Measurements from ENCODE around the gene NUTF2. TPM values are rescaled to one million over a fixed set of nuclear protein-coding genes. Genes with fewer than 3 reads are reported as not detected.

The NUTF2 gene
- total and polyA plus RNA-seq, 4 experiments from 2014 or later, result 41.2 to 128 (median 86.7) TPM

DNA sequence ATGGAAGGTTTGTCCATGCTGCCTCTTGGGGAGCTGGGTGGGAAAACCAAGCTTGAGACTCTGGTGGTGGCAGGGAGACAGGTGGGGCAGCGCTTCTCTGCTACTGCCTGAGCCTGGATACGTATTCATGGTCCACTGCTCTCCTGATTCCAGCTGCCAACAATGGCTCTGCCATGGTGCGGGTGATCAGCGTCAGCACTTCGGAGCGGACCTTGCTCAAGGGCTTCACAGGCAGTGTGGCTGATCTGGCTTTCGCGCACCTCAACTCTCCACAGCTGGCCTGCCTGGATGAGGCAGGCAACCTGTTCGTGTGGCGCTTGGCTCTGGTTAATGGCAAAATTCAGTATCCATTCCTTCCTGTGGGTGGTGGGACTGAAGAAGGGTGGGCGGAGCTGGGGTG lies 30.3 kb downstream of the NUTF2 start:
- Histone ChIP-seq H3K27ac (ENCODE audit: low read depth, low read length) (no peak overlapping the region), H3K27me3 (ENCODE audit: insufficient read depth, low read length) (no peaks in the 10 kb centered on the region), H3K36me3 (ENCODE audit: insufficient read depth, low read length) (peaks cover 62% of the 10 kb centered on the region), H3K4me1 (ENCODE audit: insufficient read depth, low read length) (peaks cover 36% of the 10 kb centered on the region), H3K9me3 (ENCODE audit: control insufficient read depth in 1 of 2, low read length in 2 of 2) (no peaks in the 10 kb centered on the region), H3K4me3 (ENCODE audit: low read length in 2 of 2) (no peak overlapping the region)
- H3K36me3 Mint-ChIP-seq, result peaks cover 33 to 81% of the 10 kb centered on the region in 2 donors
- no peak overlapping the region for H3K27ac Mint-ChIP-seq
- H3K9me3 Mint-ChIP-seq, result peaks cover 0 to 4% (median 0%) of the 10 kb centered on the region in 8 donors
- no peaks in the 10 kb centered on the region for H3K27me3 Mint-ChIP-seq
- intact Hi-C loops (cut with micrococcal nuclease), result no loop called here
- peaks cover 25 to 35% (median 31%) of the 10 kb centered on the region in 4 donors for H3K4me1 Mint-ChIP-seq
- H3K4me3 Mint-ChIP-seq, result peak overlapping the region in 1 of 8 donors; percentile 44
- ChIA-PET CTCF (ENCODE audit: partially characterized antibody) (interaction anchor here (0.5 to 1.4 kb wide), 3 partner anchors 61 to 385 kb away, joined by 3 read pairs; no protein-coding TSS in a partner anchor), POLR2A (ENCODE audit: partially characterized antibody) (interaction anchor here (1.1 kb wide), 1 partner anchor 32 kb away, joined by 3 read pairs; no protein-coding TSS in a partner anchor)
- DNase-seq, result no peak

DNA sequence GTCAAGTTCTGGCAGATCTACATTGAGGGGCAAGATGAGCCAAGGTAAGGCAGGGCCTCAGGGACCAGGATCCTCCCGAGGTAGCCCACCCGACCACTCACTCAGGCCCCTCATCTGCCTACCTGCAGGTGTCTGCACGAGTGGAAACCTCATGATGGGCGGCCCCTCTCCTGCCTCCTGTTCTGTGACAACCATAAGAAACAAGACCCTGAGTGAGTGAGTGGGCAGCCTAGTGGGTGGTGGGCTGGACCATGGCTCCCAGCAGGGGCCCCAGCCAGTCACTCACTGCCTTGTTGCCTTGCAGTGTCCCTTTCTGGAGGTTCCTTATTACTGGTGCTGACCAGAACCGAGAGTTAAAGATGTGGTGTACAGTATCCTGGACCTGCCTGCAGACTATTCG lies 31.5 kb downstream of the NUTF2 start:
- Mint-ChIP-seq H3K27me3 (no peaks in the 10 kb centered on the region), H3K4me3 (no peak overlapping the region), H3K36me3 (peaks cover 35 to 84% of the 10 kb centered on the region in 2 donors), H3K4me1 (peaks cover 20 to 28% (median 25%) of the 10 kb centered on the region in 4 donors), H3K9me3 (peaks cover 0 to 4% (median 0%) of the 10 kb centered on the region in 8 donors), H3K27ac (no peak overlapping the region)
- H3K36me3 ChIP-seq (ENCODE audit: insufficient read depth, low read length), result peaks cover 73% of the 10 kb centered on the region
- H3K27me3 ChIP-seq (ENCODE audit: insufficient read depth, low read length), result no peaks in the 10 kb centered on the region
- DNase-seq, result no peak
- intact Hi-C loops (cut with micrococcal nuclease), result no loop called here
- no peaks in the 10 kb centered on the region for H3K9me3 ChIP-seq (ENCODE audit: control insufficient read depth in 1 of 2, low read length in 2 of 2)
- CTCF ChIA-PET (ENCODE audit: partially characterized antibody), result interaction anchor here (0.8 to 2.4 kb wide), 8 partner anchors 9 to 357 kb away, joined by 3 to 11 read pairs (median 4); no protein-coding TSS in a partner anchor
- H3K27ac ChIP-seq (ENCODE audit: low read depth, low read length), result no peak overlapping the region
- peaks cover 30% of the 10 kb centered on the region for H3K4me1 ChIP-seq (ENCODE audit: insufficient read depth, low read length)
- POLR2A ChIA-PET (ENCODE audit: partially characterized antibody), result interaction anchor here (0.9 to 1.1 kb wide), 2 partner anchors 33 to 144 kb away, joined by 3 read pairs; no protein-coding TSS in a partner anchor
- H3K4me3 ChIP-seq (ENCODE audit: low read length in 2 of 2), result no peak overlapping the region

DNA sequence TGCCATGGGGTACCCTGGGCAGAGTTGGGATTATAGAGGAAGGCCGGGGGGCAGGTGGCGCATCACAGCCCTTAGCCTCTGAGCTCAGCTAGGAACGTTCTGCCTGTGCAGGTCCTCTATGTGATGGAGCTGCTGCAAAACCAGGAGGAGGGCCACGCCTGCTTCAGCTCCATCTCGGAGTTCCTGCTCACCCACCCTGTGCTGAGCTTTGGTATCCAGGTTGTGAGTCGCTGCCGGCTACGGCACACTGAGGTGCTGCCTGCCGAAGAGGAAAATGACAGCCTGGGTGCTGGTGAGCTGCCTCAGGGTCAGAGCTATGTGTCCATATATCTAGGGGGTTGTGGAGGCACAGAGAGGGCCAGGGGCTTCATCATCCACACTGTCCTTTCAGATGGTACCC lies 32.1 kb downstream of the NUTF2 start:
- no peaks in the 10 kb centered on the region for H3K27me3 ChIP-seq (ENCODE audit: insufficient read depth, low read length)
- H3K4me3 Mint-ChIP-seq, result no peak overlapping the region
- H3K9me3 Mint-ChIP-seq, result peaks cover 0 to 4% (median 0%) of the 10 kb centered on the region in 8 donors
- no peak overlapping the region for H3K27ac Mint-ChIP-seq
- H3K27me3 Mint-ChIP-seq, result no peaks in the 10 kb centered on the region
- H3K9me3 ChIP-seq (ENCODE audit: control insufficient read depth in 1 of 2, low read length in 2 of 2), result no peaks in the 10 kb centered on the region
- peaks cover 79% of the 10 kb centered on the region for H3K36me3 ChIP-seq (ENCODE audit: insufficient read depth, low read length)
- peaks cover 41 to 84% of the 10 kb centered on the region in 2 donors for H3K36me3 Mint-ChIP-seq
- peaks cover 19 to 24% (median 21%) of the 10 kb centered on the region in 4 donors for H3K4me1 Mint-ChIP-seq
- intact Hi-C loops (cut with micrococcal nuclease), result no loop called here
- peaks cover 26% of the 10 kb centered on the region for H3K4me1 ChIP-seq (ENCODE audit: insufficient read depth, low read length)
- DNase-seq, result no peak
- H3K27ac ChIP-seq (ENCODE audit: low read depth, low read length), result no peak overlapping the region
- POLR2A ChIA-PET (ENCODE audit: partially characterized antibody), result interaction anchor here (0.6 to 0.9 kb wide), 3 partner anchors 12 to 144 kb away, joined by 3 to 4 read pairs (median 3); partner anchors contain the start of gene PSKH1
- no peak overlapping the region for H3K4me3 ChIP-seq (ENCODE audit: low read length in 2 of 2)
- CTCF ChIA-PET (ENCODE audit: partially characterized antibody), result interaction anchor here (0.9 to 2.4 kb wide), 6 partner anchors 11 to 357 kb away, joined by 3 to 11 read pairs (median 4); no protein-coding TSS in a partner anchor

DNA sequence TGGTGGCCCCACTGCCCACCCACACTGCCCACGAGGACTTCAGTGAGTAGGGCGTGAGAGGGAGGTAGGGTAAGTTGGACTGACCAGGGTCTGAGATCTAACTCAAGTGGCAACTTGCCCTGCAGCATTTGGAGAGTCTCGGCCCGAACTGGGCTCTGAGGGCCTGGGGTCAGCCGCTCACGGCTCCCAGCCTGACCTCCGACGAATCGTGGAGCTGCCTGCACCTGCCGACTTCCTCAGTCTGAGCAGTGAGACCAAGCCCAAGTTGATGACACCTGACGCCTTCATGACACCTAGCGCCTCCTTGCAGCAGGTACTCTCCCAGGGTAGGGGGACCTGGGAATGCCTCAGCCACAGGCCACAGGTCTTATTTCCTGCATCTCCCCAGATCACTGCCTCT lies 32.7 kb downstream of the NUTF2 start:
- no peaks in the 10 kb centered on the region for H3K27me3 Mint-ChIP-seq
- peak overlapping the region in 2 of 7 donors; percentile 21 to 48 for H3K27ac Mint-ChIP-seq

GRCh38 chr16:67879936-67880335 lies 33.2 kb downstream of the NUTF2 start:
- Mint-ChIP-seq H3K36me3 (peaks cover 41 to 83% of the 10 kb centered on the region in 2 donors), H3K9me3 (peaks cover 0 to 4% (median 0%) of the 10 kb centered on the region in 8 donors), H3K4me3 (no peak overlapping the region), H3K4me1 (peaks cover 8 to 14% (median 12%) of the 10 kb centered on the region in 4 donors), H3K27ac (no peak overlapping the region), H3K27me3 (no peaks in the 10 kb centered on the region)
- ChIA-PET CTCF (ENCODE audit: partially characterized antibody) (interaction anchor here (1.6 to 2.4 kb wide), 4 partner anchors 44 to 358 kb away, joined by 4 to 11 read pairs (median 6); no protein-coding TSS in a partner anchor), POLR2A (ENCODE audit: partially characterized antibody) (interaction anchor here (0.6 to 1.4 kb wide), 2 partner anchors 8 to 9 kb away, joined by 3 to 4 read pairs; no protein-coding TSS in a partner anchor)
- H3K27ac ChIP-seq (ENCODE audit: low read depth, low read length), result no peak overlapping the region
- DNase-seq, result no peak
- H3K36me3 ChIP-seq (ENCODE audit: insufficient read depth, low read length), result peaks cover 88% of the 10 kb centered on the region
- no peaks in the 10 kb centered on the region for H3K27me3 ChIP-seq (ENCODE audit: insufficient read depth, low read length)
- intact Hi-C loops (cut with micrococcal nuclease), result no loop called here
- no peak overlapping the region for H3K4me3 ChIP-seq (ENCODE audit: low read length in 2 of 2)
- peaks cover 15% of the 10 kb centered on the region for H3K4me1 ChIP-seq (ENCODE audit: insufficient read depth, low read length)
- H3K9me3 ChIP-seq (ENCODE audit: control insufficient read depth in 1 of 2, low read length in 2 of 2), result no peaks in the 10 kb centered on the region

More for the DNA sequence above, 32.7 kb downstream of the NUTF2 start:
- peaks cover 13 to 18% (median 15%) of the 10 kb centered on the region in 4 donors for H3K4me1 Mint-ChIP-seq
- Histone ChIP-seq H3K27me3 (ENCODE audit: insufficient read depth, low read length) (no peaks in the 10 kb centered on the region), H3K36me3 (ENCODE audit: insufficient read depth, low read length) (peaks cover 86% of the 10 kb centered on the region), H3K9me3 (ENCODE audit: control insufficient read depth in 1 of 2, low read length in 2 of 2) (no peaks in the 10 kb centered on the region), H3K4me3 (ENCODE audit: low read length in 2 of 2) (no peak overlapping the region), H3K27ac (ENCODE audit: low read depth, low read length) (no peak overlapping the region), H3K4me1 (ENCODE audit: insufficient read depth, low read length) (peaks cover 20% of the 10 kb centered on the region)
- no peak for DNase-seq
- CTCF ChIA-PET (ENCODE audit: partially characterized antibody), result interaction anchor here (1.6 to 2.4 kb wide), 4 partner anchors 45 to 358 kb away, joined by 4 to 11 read pairs (median 6); no protein-coding TSS in a partner anchor
- POLR2A ChIA-PET (ENCODE audit: partially characterized antibody), result interaction anchor here (0.6 to 0.8 kb wide), 2 partner anchors 13 kb away, joined by 3 to 4 read pairs; partner anchors contain the start of gene PSKH1
- H3K4me3 Mint-ChIP-seq, result no peak overlapping the region
- intact Hi-C loops (cut with micrococcal nuclease), result no loop called here
- H3K36me3 Mint-ChIP-seq, result peaks cover 41 to 83% of the 10 kb centered on the region in 2 donors
- peaks cover 0 to 4% (median 0%) of the 10 kb centered on the region in 8 donors for H3K9me3 Mint-ChIP-seq

DNA sequence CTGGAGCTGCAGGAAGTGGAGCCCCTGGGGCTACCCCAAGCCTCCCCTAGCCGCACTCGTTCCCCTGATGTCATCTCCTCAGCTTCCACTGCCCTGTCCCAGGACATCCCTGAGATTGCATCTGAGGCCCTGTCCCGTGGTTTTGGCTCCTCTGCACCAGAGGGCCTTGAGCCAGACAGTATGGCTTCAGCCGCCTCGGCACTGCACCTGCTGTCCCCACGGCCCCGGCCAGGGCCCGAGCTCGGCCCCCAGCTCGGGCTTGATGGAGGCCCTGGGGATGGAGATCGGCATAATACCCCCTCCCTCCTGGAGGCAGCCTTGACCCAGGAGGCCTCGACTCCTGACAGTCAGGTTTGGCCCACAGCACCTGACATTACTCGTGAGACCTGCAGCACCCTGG lies 33.9 kb downstream of the NUTF2 start:
- POLR2A ChIA-PET (ENCODE audit: partially characterized antibody), result interaction anchor here (1.4 kb wide), 1 partner anchor 9 kb away, joined by 4 read pairs; no protein-coding TSS in a partner anchor
- CTCF ChIA-PET (ENCODE audit: partially characterized antibody), result interaction anchor here (2.4 to 4.3 kb wide), 2 partner anchors 64 to 161 kb away, joined by 11 to 73 read pairs; no protein-coding TSS in a partner anchor
- no peaks in the 10 kb centered on the region for H3K27me3 ChIP-seq (ENCODE audit: insufficient read depth, low read length)

GRCh38 chr16:67881621-67882161 lies 35.0 kb downstream of the NUTF2 start:
- no peaks in the 10 kb centered on the region for H3K9me3 ChIP-seq (ENCODE audit: control insufficient read depth in 1 of 2, low read length in 2 of 2)
- ChIA-PET POLR2A (ENCODE audit: partially characterized antibody) (interaction anchor here (0.9 to 1.7 kb wide), 2 partner anchors 10 to 49 kb away, joined by 3 to 4 read pairs; partner anchors contain the start of gene CTRL), CTCF (ENCODE audit: partially characterized antibody) (interaction anchor here (1.0 to 5.4 kb wide), 13 partner anchors 12 to 164 kb away, joined by 3 to 73 read pairs (median 10); partner anchors contain the start of genes DDX28, DUS2, PSKH1 and PSMB10)
- H3K27ac Mint-ChIP-seq, result no peak overlapping the region
- H3K36me3 Mint-ChIP-seq, result peaks cover 45 to 75% of the 10 kb centered on the region in 2 donors
- H3K4me3 Mint-ChIP-seq, result no peak overlapping the region
- no peak overlapping the region for H3K4me3 ChIP-seq (ENCODE audit: low read length in 2 of 2)
- H3K4me1 Mint-ChIP-seq, result peaks cover 0 to 1% (median 0%) of the 10 kb centered on the region in 4 donors
- peaks cover 0 to 3% (median 0%) of the 10 kb centered on the region in 8 donors for H3K9me3 Mint-ChIP-seq
- no peaks in the 10 kb centered on the region for H3K27me3 ChIP-seq (ENCODE audit: insufficient read depth, low read length)
- H3K4me1 ChIP-seq (ENCODE audit: insufficient read depth, low read length), result no peaks in the 10 kb centered on the region
- H3K36me3 ChIP-seq (ENCODE audit: insufficient read depth, low read length), result peaks cover 80% of the 10 kb centered on the region
- no peak overlapping the region for H3K27ac ChIP-seq (ENCODE audit: low read depth, low read length)
- DNase-seq, result no peak
- no peaks in the 10 kb centered on the region for H3K27me3 Mint-ChIP-seq
- intact Hi-C loops (cut with micrococcal nuclease), result loop anchor here (2.0 kb wide), 1 partner anchor 111 kb away; no protein-coding TSS in a partner anchor

More for the DNA sequence above, 33.9 kb downstream of the NUTF2 start:
- no peak overlapping the region for H3K4me3 ChIP-seq (ENCODE audit: low read length in 2 of 2)
- intact Hi-C loops (cut with micrococcal nuclease), result no loop called here
- peaks cover 88% of the 10 kb centered on the region for H3K36me3 ChIP-seq (ENCODE audit: insufficient read depth, low read length)
- Mint-ChIP-seq H3K9me3 (peaks cover 0 to 4% (median 0%) of the 10 kb centered on the region in 8 donors), H3K27ac (peak overlapping the region in 1 of 7 donors; percentile 44), H3K4me1 (peaks cover 2 to 7% (median 6%) of the 10 kb centered on the region in 4 donors), H3K36me3 (peaks cover 41 to 79% of the 10 kb centered on the region in 2 donors), H3K27me3 (no peaks in the 10 kb centered on the region), H3K4me3 (no peak overlapping the region)
- H3K9me3 ChIP-seq (ENCODE audit: control insufficient read depth in 1 of 2, low read length in 2 of 2), result no peaks in the 10 kb centered on the region
- H3K4me1 ChIP-seq (ENCODE audit: insufficient read depth, low read length), result peaks cover 9% of the 10 kb centered on the region
- no peak overlapping the region for H3K27ac ChIP-seq (ENCODE audit: low read depth, low read length)
- DNase-seq, result no peak
